Testis (tissue), 3 donors: Measurements from ENCODE around the gene TSC22D3. TPM values are rescaled to one million over a fixed set of nuclear protein-coding genes. Genes with fewer than 3 reads are reported as not detected.

Source experiments
- DNase-seq: peaks from one replicate; pipeline ENCODE4 v3.0.0-alpha.2; 2019
- H3K27ac ChIP-seq, 2 donors: fragments of 200-600 bp; sonication (generic); one replicate each; pipeline ENCODE4 v1.5.1; 2019
- H3K27me3 ChIP-seq: fragments of 200-600 bp; sonication (generic); one replicate; pipeline ENCODE4 v1.5.1; 2019
- H3K36me3 ChIP-seq: fragments of 200-600 bp; sonication (generic); one replicate; pipeline ENCODE4 v1.5.1; 2017; ENCODE audit warnings: low read depth; ENCODE audit errors: missing control alignments
- H3K4me1 ChIP-seq: fragments of 200-600 bp; sonication (generic); one replicate; pipeline ENCODE4 v1.5.1; 2019
- H3K4me3 ChIP-seq, 2 donors: fragments of 200-600 bp; sonication (generic); one replicate each; pipeline ENCODE4 v1.5.1; 2017 to 2019
- H3K9me3 ChIP-seq: fragments of 200-600 bp; sonication (generic); one replicate; pipeline ENCODE4 v1.5.1; 2017
- CTCF ChIP-seq, 3 experiments: fragments of 450-650 bp in 2 of 3; fragments of 200-600 bp in 1 of 3; sonication (generic) in 1 of 3; IDR thresholded peaks; one replicate each; pipeline ENCODE4 v1.5.1; 2016 to 2019; ENCODE audit warnings: antibody characterized with exemption in 3 of 3, mild to moderate bottlenecking in 2 of 3, moderate library complexity in 1 of 3
- POLR2A ChIP-seq: fragments of 450-650 bp; IDR thresholded peaks from one replicate; pipeline ENCODE4 v1.6.1; 2017; ENCODE audit warnings: antibody characterized with exemption, mild to moderate bottlenecking, moderate library complexity
- WGBS, 2 donors: methylation state at CpG; one replicate each; pipeline ENCODE4 v1.1.5; 2018; 5-methylcytosine and 5-hydroxymethylcytosine counted together
- intact Hi-C: fragments of 100-400 bp; cut with DNase I; formaldehyde crosslinking; loops from one replicate; pipeline ENCODE4 v1.15.1; 2023; ENCODE audit warnings: low total_unique reads
- polyA plus RNA-seq: library from polyadenylated mRNA; stranded (reverse); fragments of 350-450 nt; fragmentation: Illumina TruSeq; extraction: RNeasy Lipid Tissue Mini Kit (QIAGEN cat#74804); gene quantifications from one replicate; pipeline ENCODE4 v1.2.3, GENCODE V29; 2014; ENCODE audit warnings: low read depth, low replicate concordance; ENCODE audit not compliant: insufficient read depth
- total RNA-seq, 2 donors: library from RNA; depleted of rRNA; stranded (reverse); fragments of >200 nt; gene quantifications; one replicate each; pipeline ENCODE4 v1.2.3, GENCODE V29; 2016

The TSC22D3 gene
- total and polyA plus RNA-seq, 3 donors from 2014 or later, result 65.5 to 123 (median 98.4) TPM

GRCh38 chrX:107706309-107706708, 69.3 kb downstream of the TSC22D3 start:
- no peak overlapping the region for H3K4me3 ChIP-seq
- H3K27me3 ChIP-seq, result no peaks in the 10 kb centered on the region
- TF ChIP-seq CTCF (IDR thresholded peaks at IDR 0.05), result no peak
- no peak for TF ChIP-seq POLR2A
- no peaks in the 10 kb centered on the region for H3K36me3 ChIP-seq
- H3K27ac ChIP-seq, result no peak overlapping the region
- no peak for DNase-seq
- intact Hi-C loops, result no loop called here
- H3K9me3 ChIP-seq, result no peaks in the 10 kb centered on the region
- peaks cover 7% of the 10 kb centered on the region for H3K4me1 ChIP-seq

- no peaks in the 10 kb centered on the region for H3K27me3 ChIP-seq
These were observed 71.0 kb downstream of the TSC22D3 start for GRCh38 chrX:107704587-107704986.

GRCh38 chrX:107704181-107704580, 71.4 kb downstream of the TSC22D3 start:
- Histone ChIP-seq H3K27ac (no peak overlapping the region), H3K4me3 (no peak overlapping the region), H3K4me1 (no peaks in the 10 kb centered on the region), H3K27me3 (no peaks in the 10 kb centered on the region), H3K9me3 (no peaks in the 10 kb centered on the region), H3K36me3 (no peaks in the 10 kb centered on the region)
- no peak for DNase-seq
- 73 to 80% methylated on average over 4 of the region's 4 CpGs for WGBS, 2 donors
- TF ChIP-seq POLR2A (no peak), CTCF (IDR thresholded peaks at IDR 0.05) (no peak)
- intact Hi-C loops, result no loop called here

More at GRCh38 chrX:107704587-107704986, 71.0 kb downstream of the TSC22D3 start:
- Histone ChIP-seq H3K36me3 (no peaks in the 10 kb centered on the region), H3K27ac (no peak overlapping the region), H3K4me1 (no peaks in the 10 kb centered on the region), H3K9me3 (no peaks in the 10 kb centered on the region), H3K4me3 (no peak overlapping the region)
- intact Hi-C loops, result no loop called here
- no peak for DNase-seq
- 92 to 97% methylated on average over 2 of the region's 2 CpGs for WGBS, 2 donors
- TF ChIP-seq CTCF (IDR thresholded peaks at IDR 0.05) (no peak), POLR2A (no peak)

GRCh38 chrX:107701493-107702121, 74.0 kb downstream of the TSC22D3 start:
- no peaks in the 10 kb centered on the region for H3K27me3 ChIP-seq
- H3K4me3 ChIP-seq, result no peak overlapping the region
- DNase-seq, result no peak
- H3K27ac ChIP-seq, result peak overlapping the region in 1 of 2 donors; percentile 71
- H3K9me3 ChIP-seq, result no peaks in the 10 kb centered on the region
- H3K4me1 ChIP-seq, result no peaks in the 10 kb centered on the region
- TF ChIP-seq CTCF (IDR thresholded peaks at IDR 0.05), result no peak
- no peak for TF ChIP-seq POLR2A
- WGBS, 2 donors, result 78 to 100% methylated on average over 1 of the region's 1 CpG
- H3K36me3 ChIP-seq, result no peaks in the 10 kb centered on the region
- intact Hi-C loops, result no loop called here

GRCh38 chrX:107700790-107701189, 74.8 kb downstream of the TSC22D3 start:
- Histone ChIP-seq H3K27ac (peak overlapping the region in 1 of 2 donors; percentile 71), H3K4me3 (no peak overlapping the region), H3K36me3 (no peaks in the 10 kb centered on the region), H3K4me1 (no peaks in the 10 kb centered on the region), H3K9me3 (no peaks in the 10 kb centered on the region), H3K27me3 (no peaks in the 10 kb centered on the region)
- TF ChIP-seq POLR2A (no peak), CTCF (IDR thresholded peaks at IDR 0.05) (no peak)
- intact Hi-C loops, result no loop called here
- DNase-seq, result no peak
